ENCODE results near the gene HVCN1.

DNA sequence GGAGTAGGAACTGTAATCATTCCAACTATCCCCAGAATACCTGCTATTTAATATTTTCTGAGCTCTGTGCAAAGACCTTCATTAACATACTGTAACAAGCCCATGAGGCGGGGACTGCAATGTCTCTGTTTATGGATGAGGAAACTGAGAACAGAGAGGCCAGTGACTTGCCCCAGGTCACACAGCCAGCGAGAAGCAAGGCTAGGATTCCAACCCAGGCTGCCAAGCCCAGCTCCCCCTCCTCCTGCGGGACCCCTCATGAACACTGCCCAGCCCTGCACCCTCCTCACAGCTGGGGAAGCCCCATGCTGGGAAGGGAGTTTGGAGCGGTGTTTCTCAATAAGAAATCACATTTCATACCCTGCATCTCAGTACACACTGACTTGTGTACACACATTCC lies 10.9 kb downstream of the HVCN1 start:
- TF ChIP-seq, protein P1, sequence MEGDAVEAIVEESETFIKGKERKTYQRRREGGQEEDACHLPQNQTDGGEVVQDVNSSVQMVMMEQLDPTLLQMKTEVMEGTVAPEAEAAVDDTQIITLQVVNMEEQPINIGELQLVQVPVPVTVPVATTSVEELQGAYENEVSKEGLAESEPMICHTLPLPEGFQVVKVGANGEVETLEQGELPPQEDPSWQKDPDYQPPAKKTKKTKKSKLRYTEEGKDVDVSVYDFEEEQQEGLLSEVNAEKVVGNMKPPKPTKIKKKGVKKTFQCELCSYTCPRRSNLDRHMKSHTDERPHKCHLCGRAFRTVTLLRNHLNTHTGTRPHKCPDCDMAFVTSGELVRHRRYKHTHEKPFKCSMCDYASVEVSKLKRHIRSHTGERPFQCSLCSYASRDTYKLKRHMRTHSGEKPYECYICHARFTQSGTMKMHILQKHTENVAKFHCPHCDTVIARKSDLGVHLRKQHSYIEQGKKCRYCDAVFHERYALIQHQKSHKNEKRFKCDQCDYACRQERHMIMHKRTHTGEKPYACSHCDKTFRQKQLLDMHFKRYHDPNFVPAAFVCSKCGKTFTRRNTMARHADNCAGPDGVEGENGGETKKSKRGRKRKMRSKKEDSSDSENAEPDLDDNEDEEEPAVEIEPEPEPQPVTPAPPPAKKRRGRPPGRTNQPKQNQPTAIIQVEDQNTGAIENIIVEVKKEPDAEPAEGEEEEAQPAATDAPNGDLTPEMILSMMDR (IDR thresholded peaks at IDR 0.05): no peak
- TF ChIP-seq EP300 (IDR thresholded peaks at IDR 0.05): no peak
